Measurements from ENCODE around the gene TRPM3.

GRCh38 chr9:70901013-70901412, 220.4 kb downstream of the TRPM3 start:
- TF ChIP-seq, protein P1, sequence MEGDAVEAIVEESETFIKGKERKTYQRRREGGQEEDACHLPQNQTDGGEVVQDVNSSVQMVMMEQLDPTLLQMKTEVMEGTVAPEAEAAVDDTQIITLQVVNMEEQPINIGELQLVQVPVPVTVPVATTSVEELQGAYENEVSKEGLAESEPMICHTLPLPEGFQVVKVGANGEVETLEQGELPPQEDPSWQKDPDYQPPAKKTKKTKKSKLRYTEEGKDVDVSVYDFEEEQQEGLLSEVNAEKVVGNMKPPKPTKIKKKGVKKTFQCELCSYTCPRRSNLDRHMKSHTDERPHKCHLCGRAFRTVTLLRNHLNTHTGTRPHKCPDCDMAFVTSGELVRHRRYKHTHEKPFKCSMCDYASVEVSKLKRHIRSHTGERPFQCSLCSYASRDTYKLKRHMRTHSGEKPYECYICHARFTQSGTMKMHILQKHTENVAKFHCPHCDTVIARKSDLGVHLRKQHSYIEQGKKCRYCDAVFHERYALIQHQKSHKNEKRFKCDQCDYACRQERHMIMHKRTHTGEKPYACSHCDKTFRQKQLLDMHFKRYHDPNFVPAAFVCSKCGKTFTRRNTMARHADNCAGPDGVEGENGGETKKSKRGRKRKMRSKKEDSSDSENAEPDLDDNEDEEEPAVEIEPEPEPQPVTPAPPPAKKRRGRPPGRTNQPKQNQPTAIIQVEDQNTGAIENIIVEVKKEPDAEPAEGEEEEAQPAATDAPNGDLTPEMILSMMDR (IDR thresholded peaks at IDR 0.05; ENCODE audit: low read depth, low read length) = no peak
- no peak for TF ChIP-seq EZH2phosphoT487 (IDR thresholded peaks at IDR 0.05; ENCODE audit: low read depth)

All from OCI-LY3 (cell line).